SIG-M5 treated with dmso at 0.1 percent for 504 hours (cell line): Measurements from ENCODE around the gene ARHGAP36.

Source experiments
- DNase-seq: peaks from one replicate; lab custom pipeline; 2025; ENCODE audit not compliant: unreplicated experiment; lab: John Stamatoyannopoulos, UW

ARHGAP36 gene, protein sequence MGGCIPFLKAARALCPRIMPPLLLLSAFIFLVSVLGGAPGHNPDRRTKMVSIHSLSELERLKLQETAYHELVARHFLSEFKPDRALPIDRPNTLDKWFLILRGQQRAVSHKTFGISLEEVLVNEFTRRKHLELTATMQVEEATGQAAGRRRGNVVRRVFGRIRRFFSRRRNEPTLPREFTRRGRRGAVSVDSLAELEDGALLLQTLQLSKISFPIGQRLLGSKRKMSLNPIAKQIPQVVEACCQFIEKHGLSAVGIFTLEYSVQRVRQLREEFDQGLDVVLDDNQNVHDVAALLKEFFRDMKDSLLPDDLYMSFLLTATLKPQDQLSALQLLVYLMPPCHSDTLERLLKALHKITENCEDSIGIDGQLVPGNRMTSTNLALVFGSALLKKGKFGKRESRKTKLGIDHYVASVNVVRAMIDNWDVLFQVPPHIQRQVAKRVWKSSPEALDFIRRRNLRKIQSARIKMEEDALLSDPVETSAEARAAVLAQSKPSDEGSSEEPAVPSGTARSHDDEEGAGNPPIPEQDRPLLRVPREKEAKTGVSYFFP

DNA sequence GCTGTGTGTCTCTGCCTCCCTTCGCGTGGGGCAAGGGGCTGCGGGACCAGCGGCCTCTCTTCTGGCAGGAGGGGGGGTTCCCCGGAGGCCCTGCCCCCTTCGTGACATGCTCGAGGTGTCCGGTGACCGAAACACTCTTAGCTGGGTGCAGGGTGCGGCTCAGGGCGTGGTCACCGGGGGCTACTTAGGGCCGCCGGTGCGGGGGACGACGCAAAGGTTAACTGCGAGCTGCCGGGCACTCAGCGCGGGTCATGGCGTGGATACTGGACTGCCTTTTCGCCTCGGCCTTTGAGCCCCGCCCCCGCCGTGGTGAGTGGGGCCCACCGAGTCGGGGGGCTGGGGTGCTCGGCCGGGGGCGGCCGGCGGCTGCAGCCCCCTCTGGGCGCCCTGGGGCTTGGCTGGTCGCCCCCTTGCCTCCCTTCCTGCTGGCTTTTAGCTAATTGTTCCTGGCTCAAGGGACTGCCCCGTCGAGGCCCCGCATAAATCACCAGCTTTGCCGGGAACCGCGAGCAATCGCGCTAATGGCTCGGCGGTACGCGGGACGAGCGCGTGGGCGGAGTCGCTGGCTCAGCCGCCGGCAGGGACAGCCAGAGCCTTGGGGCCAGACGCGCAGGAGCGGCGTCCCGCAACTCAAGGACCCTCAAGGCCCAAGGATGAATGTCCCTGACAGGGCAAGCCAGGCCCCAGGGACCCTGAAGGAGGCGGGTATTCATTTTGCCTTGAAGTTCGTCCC lies at the start of gene ARHGAP36:
Gene ARHGAP36 (plus strand): TSS at position 211 of the 733 bp plus-strand sequence. CDS start 23,320 bp downstream, outside the sequence.
- DNase-seq, result no peak

DNA sequence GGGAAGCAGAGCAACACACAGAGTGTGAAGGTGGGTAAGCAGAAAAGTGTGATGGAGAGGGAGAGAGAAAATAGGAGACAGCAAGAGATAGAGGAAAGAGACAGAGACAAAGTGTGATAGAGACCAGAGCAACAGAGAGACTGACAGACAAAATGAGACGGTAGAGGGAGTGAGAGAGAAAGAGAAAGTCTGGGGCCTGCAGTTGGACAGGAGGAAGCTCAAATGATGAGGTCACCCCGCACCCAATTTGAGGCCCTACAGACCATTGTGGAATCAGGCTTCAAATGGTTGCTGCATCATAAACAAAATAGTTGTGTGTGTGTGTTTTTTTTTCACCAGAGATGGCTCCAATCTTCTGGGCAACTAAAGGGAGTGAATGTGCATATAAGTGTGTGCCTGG lies 48.0 kb upstream of the ARHGAP36 start:
- DNase-seq, result no peak

DNA sequence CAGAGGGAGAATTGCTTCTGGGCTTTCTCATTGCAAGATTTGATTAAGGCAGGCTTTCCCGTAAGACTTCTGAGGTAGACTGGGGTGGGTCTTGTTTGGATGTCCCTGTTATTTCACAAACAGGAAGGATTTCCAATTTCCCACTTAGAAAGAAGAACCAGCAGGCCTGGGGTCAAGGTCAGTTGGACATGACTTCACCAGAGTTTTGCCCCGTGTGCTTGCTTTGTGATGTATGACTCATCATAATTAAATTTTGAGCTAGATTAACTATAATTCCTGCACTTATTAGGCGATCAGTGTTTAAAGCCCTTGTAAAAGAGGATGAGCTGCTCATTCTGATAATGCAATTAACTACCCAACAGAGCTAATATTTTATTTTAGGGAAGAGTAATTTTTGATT lies 32.8 kb upstream of the ARHGAP36 start:
- no peak for DNase-seq

DNA sequence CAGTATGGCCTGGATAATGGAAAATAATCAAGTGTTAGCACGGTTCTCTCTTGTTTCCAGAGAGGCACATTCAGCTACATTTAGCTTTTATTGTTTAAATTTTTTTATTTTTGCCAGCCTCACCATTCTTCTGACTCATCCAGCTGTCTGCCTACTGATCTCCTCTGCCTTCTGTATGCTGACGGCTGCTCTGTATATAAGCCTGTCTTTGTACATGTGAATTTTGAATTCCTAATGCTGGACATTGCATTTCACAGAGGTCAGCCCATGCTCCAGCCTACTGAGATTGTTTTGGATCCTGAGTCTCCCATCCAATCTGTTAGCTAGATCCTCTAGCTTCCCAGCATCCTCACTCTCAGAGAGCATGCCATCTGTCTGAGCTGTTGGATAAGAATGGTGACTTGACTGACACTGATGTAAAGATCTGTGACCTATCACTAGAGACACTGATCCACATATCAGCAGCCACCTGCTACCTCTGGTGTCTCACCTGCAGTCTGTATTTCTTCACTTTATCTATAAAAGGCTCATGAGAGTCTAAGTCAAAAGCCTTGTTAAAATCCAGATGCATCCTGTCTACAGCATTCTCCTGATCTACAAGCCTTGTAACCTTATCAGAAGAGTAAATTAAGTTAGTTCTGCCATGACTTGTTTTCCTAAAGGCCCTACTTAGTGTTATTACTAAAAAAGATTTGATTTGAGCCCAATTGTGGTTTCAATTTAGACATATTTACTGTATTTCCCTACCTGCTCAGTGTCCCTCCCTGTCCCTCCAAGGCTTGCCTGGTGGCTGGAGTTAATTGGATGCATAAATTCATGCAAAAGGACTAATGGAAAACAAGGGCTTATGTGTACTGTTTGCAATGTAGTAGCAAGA lies 25.6 kb upstream of the ARHGAP36 start:
- no peak for DNase-seq

DNA sequence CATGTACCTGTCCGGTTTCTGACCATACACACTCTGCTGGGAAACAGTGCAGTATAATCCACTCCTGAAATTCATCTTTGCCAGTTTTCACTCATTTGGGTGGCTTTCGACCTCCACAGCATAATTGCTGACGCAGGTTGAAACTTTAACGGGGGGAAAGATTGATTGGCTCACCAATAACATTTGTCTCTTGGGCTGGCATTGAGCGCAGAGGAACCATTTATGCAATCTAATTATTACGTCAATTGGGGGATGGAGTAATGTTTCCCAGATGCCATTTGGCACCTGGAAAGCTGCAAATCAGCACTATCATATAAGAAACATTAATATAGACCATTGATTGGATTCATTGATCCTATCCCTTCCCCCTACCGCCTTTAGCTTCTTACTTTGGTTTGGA lies 24.1 kb upstream of the ARHGAP36 start:
- DNase-seq, result no peak

DNA sequence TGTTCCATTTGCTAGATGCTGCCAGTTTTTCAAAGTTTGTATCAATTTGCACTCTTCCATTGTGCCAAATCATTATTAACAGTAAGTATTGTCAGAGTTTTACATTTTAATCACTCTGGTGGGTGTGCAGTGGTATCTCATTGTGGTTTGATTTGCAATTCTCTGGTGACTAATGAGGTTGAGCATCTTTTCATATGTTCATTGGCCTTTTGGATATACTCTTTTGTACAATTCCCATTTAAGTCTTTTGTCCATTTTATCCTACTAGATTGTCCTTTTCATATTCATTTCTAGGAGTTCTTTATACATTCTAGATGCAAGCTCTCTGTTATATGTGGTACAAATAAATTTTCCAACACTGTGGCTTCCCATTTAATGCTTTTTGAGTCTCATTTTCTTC lies 17.4 kb upstream of the ARHGAP36 start:
- no peak for DNase-seq

DNA sequence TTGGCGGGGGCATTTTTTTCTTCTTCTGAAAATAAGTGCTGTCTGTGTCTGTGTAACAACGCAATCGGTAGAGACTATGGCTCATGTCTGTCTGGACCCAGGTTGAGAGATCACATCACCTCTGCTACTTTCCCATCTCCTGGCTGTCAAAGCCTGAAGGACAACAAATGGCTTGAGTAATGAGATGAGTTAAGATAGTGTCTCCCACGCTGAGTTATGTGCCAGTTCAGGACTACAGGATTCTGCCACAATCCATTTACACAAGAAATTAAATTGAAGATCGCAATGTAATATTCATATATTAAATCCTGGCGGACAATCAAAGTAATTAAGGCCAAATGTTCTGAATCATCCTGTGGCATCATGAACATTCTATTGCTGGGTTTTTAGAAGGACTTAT lies 16.5 kb upstream of the ARHGAP36 start:
- no peak for DNase-seq

DNA sequence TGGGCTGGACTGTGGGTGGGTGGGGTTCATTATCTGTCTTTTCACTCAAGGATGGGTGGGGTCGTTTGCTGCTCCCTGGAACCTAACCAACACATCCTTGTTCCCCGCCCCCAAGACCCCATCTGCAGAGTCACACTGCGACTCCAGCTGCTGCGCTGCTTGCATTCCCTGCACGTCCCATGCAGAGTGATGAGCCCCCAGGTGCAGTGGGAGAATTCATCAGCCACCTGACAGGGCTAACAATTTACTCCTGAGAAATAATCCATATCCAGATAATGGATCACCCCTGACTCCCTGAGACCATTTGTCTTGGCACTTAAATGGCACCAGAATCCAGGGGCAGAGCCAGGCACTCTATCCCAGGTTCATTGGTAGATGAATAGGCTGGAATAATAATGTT lies 12.4 kb upstream of the ARHGAP36 start:
- DNase-seq, result no peak

DNA sequence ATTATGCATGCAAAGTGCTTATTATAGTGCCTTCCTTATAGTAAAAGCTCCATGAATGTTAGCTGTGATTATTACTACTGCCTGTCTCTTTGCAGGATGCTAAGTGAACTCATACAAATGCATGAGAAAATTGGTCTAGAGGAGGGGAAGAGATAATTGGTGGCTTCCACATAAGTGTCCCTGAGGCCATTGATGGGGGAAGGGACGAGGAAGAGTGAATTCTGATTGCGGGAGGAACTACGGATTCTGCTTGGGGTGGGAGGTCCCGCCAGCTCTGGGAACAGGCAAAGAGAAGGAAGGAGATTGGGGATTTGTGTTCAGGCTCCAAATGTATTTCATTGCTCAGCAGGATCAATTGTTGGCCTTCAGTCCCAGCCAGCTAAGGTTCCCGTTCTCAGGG lies 11.6 kb upstream of the ARHGAP36 start:
- no peak for DNase-seq

DNA sequence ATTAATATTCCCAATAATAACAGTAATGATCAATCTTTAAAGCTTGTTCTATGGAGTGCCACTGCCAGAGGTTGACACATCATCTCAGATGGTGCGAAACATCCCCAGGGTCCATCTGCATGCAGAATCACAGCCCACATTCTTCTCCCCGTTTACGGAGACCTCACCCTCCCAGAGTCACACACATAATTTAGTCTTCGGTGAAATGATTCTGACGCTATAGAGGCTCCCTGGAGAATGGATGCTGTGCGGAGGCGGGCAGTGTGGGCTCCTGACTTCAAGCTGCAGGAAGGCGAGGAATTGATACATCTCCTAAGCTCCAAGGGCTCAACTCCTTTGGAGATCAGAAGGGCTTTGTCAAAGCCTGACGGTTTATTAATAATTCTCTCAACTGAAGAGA lies 11.0 kb upstream of the ARHGAP36 start:
- DNase-seq, result no peak

DNA sequence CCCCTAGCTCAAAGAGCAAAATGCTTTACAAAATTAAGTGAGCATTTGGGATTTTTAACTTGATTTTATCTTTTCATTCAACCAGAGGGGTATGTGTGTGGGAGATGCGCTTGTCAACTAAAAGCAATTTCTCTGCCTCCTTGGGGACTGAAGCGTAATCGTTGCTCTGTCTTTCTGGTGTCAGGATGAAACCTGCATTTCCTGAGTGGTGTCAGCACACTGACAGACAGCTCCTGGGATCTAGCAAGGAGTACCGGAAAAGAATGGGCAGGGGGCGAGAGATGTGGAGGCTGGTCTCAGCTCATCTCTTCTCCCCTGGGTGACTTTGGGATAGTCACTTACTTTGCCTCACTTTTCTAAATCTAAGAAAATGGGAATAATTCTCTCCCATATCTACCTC lies 5.1 kb upstream of the ARHGAP36 start:
- DNase-seq, result no peak

DNA sequence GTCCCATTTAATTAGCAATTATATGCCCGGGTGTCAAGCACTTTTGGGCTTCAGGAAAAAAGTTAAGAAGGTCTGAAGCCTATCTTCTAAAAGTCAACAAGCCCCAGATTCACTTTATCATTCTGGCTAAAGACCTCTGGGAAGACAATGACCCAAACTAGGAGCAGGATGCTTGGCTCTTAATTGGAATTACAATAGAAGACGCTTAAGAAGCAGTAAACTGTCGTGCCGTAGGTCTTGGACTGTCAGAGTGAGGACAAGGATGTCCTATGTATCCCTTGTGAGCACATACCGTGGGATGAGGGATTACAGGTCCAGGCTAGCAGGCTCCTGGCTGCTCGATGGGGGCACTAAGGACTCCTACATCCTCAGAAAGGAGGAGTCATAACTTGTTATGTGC lies 3.2 kb upstream of the ARHGAP36 start:
- no peak for DNase-seq

DNA sequence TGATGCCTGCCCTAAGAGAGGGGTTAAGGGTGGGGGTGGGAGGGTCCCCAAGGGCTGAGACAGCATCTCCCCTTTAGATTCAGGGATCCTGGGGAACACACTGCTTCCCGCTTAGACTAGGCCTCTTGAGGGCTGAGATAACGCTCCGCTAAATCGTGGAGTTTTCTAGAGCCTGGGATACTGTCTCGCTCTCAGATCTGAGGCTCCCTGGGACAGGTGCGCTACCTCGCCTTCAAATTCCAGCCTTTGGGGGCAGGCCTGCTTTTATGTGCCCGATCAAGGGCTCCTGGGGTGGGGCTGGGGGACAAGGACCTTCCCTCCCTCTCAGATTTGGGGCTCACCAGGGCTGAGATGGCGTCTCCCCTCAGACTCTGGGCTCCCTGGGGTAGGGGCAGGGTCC lies 440 bp upstream of the ARHGAP36 start:
- no peak for DNase-seq

DNA sequence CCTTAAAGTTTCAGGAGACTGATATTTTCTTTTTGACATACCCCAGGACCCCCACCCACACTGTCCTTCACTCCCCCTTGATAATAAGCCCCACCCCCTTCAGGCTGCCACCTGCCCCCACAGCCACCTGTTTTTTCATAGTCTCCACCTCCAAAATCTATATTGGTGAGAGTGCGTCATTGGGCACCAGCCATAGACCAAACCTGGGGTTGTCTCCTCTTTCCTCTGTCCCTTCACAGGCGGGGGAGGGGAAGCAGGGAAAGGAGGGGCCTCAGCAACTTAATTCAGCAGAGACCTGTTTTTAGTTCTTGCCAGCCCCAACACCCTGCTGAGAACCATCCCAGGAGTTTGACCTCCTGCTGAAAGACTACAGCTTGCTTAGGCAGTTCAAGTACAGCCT lies 1.1 kb downstream of the ARHGAP36 start:
- no peak for DNase-seq

DNA sequence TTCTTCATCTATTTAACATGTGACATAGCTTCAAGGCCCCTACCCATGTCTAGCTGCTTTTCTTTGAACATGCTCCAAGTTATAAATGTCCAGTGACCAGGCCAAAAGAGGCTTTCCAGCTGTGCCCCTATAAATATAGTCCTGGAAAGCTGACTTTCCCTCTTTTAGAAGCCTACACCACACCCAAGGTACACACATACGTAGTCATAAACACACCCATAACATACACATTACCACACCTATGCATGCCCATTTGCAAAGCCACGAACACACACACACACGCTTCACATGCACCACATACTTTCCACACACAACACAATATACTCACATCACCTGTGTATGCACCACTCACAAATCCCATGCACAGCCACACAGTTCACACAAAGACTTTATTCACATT lies 2.0 kb downstream of the ARHGAP36 start:
- DNase-seq, result no peak

DNA sequence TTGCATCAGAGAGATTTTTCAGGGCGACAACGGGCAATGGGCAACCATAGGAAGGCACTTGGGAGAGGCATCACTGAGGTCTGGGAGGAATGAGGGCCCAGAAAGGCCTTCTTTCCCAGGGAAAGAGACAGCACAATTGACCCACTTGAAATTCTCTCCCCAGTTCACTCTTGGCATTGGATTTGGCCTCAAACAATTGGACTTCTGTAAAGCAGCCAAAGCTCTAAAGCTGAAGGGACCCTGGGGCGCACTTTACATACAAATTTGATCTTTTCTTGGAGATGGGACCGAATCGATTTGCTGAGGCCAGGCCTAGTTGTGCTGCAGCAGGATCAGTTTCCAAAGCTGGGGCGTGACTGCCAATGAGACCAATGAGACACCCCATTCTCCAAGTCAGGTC lies 3.2 kb downstream of the ARHGAP36 start:
- DNase-seq, result no peak

DNA sequence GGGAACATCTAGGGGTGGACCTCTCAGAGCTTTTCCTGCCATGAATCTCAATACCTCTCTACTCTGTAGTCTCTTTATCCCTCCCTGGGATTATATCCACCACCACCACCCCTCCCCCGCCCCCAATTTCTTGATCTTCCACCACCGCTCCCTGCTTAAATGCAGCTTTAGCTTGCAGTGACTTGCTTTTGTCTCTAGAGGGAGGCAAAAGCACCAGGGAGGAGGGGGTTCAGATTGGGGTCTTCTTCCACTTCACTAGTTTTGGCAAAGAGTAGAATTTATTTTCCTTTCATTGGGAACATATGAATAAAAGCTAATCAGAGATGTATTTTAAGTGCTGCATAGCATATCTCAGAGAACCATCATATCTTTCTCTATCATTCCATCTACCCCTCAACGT lies 5.5 kb downstream of the ARHGAP36 start:
- no peak for DNase-seq

DNA sequence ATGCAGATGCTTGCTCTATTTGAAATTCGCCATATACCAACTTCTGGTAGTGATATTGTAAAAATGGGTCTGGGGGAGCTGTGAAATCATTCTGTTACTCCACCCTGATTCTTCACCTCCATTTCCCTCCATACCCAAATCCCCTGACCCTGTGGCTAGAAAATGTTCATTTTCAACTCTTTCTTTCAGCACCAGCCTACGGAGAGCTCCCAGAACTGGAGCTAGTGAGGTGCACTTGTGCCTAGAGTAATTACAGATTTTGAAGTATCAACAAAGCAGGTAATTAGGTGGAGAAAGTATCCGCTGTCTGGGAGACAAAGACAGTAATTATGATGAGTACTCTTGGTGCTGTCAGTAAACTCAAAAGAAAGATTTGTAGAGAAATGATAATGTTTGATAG lies 8.1 kb downstream of the ARHGAP36 start:
- DNase-seq, result no peak

DNA sequence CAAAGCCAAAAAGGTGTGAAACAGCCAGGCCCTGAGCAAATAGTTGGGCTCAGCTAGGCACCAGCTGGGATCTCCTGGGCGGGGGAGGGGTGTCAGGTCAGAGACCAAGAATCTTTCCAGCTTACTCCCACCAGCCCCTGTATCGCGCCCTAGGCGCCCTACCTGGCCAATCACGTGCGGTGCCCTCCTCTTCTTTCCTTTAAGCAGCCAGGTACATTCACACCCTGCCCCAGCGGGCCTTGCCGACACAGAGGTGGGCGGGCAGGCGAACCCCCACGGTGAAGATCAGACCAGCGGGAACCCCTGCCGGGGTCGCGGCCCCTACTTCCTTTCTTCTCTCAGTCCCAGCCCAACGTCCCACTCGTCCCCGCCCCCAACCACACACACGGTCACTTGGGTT lies 9.1 kb downstream of the ARHGAP36 start:
- no peak for DNase-seq

DNA sequence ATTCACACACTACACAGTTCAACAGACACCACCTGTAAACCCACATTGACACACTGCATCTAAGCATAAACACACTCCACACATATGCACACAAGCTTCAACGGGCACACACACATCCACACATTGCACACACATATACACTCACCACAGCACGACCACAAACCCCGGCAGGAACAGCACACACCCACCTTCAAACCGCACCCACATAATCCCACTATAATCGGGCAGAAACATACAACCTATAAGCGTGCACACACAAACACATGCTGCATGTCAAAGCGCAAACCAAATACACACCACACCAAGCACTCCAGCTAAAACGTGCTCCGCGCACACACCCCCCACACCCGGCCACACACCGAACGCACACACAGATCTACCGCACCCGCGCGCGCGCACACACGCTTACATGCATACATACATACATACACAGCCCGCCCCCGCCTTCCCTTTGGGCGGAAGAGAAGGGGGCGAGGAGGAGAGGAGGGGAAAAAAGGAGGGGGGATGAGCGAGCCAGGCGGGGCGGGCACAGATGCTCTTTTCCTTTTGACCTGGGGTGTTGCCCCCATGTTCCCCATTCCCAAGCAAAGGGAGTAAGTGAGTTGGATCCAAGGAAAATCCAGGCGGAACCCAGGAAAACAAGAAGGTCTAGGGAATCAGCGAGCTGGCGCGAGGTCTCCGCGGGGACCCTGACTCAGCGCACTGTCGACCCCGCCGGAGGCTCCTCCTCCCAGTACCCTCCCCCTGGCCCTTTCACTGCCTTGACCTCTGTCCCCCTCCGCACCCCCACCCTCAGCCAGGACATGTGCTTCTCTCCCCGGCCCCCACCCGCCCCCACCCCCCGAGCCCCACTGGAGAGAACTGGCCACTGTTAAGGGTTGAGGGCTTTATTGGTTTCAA lies 9.9 kb downstream of the ARHGAP36 start:
- no peak for DNase-seq
